Transverse colon (tissue), 4 donors: Measurements from ENCODE around the gene PTPRN2.

ENCODE experiments used
- CTCF ChIP-seq, 5 experiments: fragments of 200-600 bp in 3 of 5; fragments of 450-650 bp in 2 of 5; sonication (generic) in 3 of 5; IDR thresholded peaks; 1 replicate in 2 of 5; 2 replicates in 3 of 5; pipeline ENCODE4 v1.5.1; 2016 to 2017; ENCODE audit warnings: antibody characterized with exemption in 5 of 5, inconsistent platforms in 3 of 5, mild to moderate bottlenecking in 2 of 5, moderate library complexity in 1 of 5
- EP300 ChIP-seq: sonication (generic); formaldehyde crosslinking; IDR thresholded peaks from one replicate; pipeline ENCODE4 v1.6.1; 2017; ENCODE audit warnings: antibody characterized with exemption, low read depth
- POLR2A ChIP-seq: fragments of 450-650 bp; IDR thresholded peaks from one replicate; pipeline ENCODE4 v1.6.1; 2016; ENCODE audit warnings: antibody characterized with exemption, mild to moderate bottlenecking, moderate library complexity
- POLR2AphosphoS5 ChIP-seq, 3 donors: sonication (generic); formaldehyde crosslinking; IDR thresholded peaks; one replicate each; pipeline ENCODE4 v1.6.1; 2016; ENCODE audit warnings: antibody characterized with exemption in 3 of 3

- TF ChIP-seq CTCF (IDR thresholded peaks at IDR 0.05) (no peak), EP300 (no peak), POLR2A (no peak), POLR2AphosphoS5 (IDR thresholded peaks at IDR 0.05) (no peak)
These were observed 778.3 kb downstream of the PTPRN2 start for GRCh38 chr7:157809154-157809862.
